Activated B cell treated with CpG ODN at 0.5 μM for 24 hours (primary cell): ENCODE data around the gene CFAP20DC. TPM values are rescaled to one million over a fixed set of nuclear protein-coding genes. Genes with fewer than 3 reads are reported as not detected.

ENCODE experiments used
- ATAC-seq: fragments of 200-7000 bp; cut with Tn5 transposase; one replicate; pipeline ENCODE4 v1.10.0; 2021; ENCODE audit warnings: low read depth, mild to moderate bottlenecking, moderate library complexity
- CTCF ChIA-PET: fragments of 350-600 bp; sonication (Branson Sonifier 250); formaldehyde crosslinking; loops from one replicate; lab custom pipeline; 2021; ENCODE audit warnings: antibody characterized with exemption; lab: Charles Lee
- POLR2A ChIA-PET: fragments of 350-600 bp; sonication (Branson Sonifier 250); formaldehyde crosslinking; loops from one replicate; lab custom pipeline; 2021; ENCODE audit warnings: antibody characterized with exemption; lab: Charles Lee
- DNase-seq: peaks from one replicate; pipeline ENCODE4 v3.0.0; 2022
- H3K27ac Mint-ChIP-seq: one replicate; pipeline ENCODE4 v1.8.0; 2020; ENCODE audit warnings: mixed read lengths
- H3K27me3 Mint-ChIP-seq: one replicate; pipeline ENCODE4 v1.8.0; 2021; ENCODE audit warnings: mixed read lengths
- H3K36me3 Mint-ChIP-seq: one replicate; pipeline ENCODE4 v1.8.0; 2021; ENCODE audit warnings: low read depth, mixed read lengths
- H3K4me1 Mint-ChIP-seq: one replicate; pipeline ENCODE4 v1.8.0; 2021; ENCODE audit warnings: mixed read lengths
- H3K4me3 Mint-ChIP-seq: one replicate; pipeline ENCODE4 v1.8.0; 2020; ENCODE audit warnings: mild to moderate bottlenecking, mixed read lengths
- H3K9me3 Mint-ChIP-seq: one replicate; pipeline ENCODE4 v1.8.0; 2020; ENCODE audit warnings: mixed read lengths
- intact Hi-C: fragments of 100-400 bp; cut with micrococcal nuclease; formaldehyde crosslinking; loops from one replicate; pipeline ENCODE4 v1.15.1; 2024
- total RNA-seq: library from RNA; stranded (reverse); gene quantifications from 2 replicates; pipeline ENCODE4 v1.2.3, GENCODE V29; 2022
- TF ChIP-seq, protein P1 (sequence below): fragments of 200-600 bp; IDR thresholded peaks from one replicate; pipeline ENCODE4 v1.8.0; 2022; ENCODE audit warnings: antibody characterized with exemption, mild to moderate bottlenecking

CFAP20DC gene
- total RNA-seq, 1 donor from 2014 or later: 1.6 TPM

DNA sequence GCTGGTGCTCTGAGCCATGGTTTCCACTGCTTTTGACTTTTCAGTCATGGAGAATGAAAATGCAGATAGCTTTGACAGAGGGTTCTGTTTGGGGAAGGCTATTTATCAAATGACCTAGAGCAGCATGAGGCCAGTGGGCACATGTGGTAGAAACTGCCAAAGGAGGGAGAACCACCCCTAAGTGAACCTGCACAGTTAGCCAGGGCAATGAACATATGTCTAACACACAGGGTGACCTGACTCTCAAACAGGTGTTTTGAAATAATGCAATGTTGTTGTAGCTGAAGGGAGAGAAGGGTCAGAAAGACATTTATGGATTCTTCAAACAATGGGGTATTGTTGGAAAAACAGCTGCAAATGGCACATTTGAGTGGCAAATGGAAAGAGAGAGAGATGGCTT is 208.9 kb downstream of the CFAP20DC start:
- POLR2A ChIA-PET: no interaction called here
- TF ChIP-seq, protein P1, sequence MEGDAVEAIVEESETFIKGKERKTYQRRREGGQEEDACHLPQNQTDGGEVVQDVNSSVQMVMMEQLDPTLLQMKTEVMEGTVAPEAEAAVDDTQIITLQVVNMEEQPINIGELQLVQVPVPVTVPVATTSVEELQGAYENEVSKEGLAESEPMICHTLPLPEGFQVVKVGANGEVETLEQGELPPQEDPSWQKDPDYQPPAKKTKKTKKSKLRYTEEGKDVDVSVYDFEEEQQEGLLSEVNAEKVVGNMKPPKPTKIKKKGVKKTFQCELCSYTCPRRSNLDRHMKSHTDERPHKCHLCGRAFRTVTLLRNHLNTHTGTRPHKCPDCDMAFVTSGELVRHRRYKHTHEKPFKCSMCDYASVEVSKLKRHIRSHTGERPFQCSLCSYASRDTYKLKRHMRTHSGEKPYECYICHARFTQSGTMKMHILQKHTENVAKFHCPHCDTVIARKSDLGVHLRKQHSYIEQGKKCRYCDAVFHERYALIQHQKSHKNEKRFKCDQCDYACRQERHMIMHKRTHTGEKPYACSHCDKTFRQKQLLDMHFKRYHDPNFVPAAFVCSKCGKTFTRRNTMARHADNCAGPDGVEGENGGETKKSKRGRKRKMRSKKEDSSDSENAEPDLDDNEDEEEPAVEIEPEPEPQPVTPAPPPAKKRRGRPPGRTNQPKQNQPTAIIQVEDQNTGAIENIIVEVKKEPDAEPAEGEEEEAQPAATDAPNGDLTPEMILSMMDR: no peak
- intact Hi-C loops: no loop called here
- H3K27me3 Mint-ChIP-seq: no peaks in the 10 kb centered on the region
- no peaks in the 10 kb centered on the region for H3K36me3 Mint-ChIP-seq
- CTCF ChIA-PET: no interaction called here
- no peaks in the 10 kb centered on the region for H3K9me3 Mint-ChIP-seq
- DNase-seq: no peak
- H3K27ac Mint-ChIP-seq: no peak overlapping the region
- H3K4me3 Mint-ChIP-seq: no peak overlapping the region
- no peak for ATAC-seq
- no peaks in the 10 kb centered on the region for H3K4me1 Mint-ChIP-seq

DNA sequence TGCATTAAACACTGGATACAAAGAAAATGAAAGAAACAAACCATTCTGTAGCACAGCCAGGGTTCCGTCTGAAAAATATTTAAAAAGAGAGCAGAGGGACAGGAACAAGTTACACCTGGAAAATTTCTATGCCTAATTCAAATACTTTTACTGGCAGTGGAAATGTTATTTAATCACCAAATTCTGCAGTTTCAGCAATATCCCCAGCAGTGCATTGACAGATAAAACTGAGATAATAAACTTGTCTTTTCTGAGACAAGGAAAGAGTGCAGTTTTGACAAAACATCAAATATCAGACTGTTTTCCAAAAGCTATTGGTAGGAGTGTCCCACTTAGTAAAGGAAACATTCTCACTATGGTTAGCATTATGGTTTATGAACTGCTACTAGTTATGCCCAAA is 209.9 kb downstream of the CFAP20DC start:
- ChIA-PET CTCF (no interaction called here), POLR2A (no interaction called here)
- Mint-ChIP-seq H3K9me3 (no peaks in the 10 kb centered on the region), H3K27ac (no peak overlapping the region), H3K36me3 (no peaks in the 10 kb centered on the region), H3K4me3 (no peak overlapping the region), H3K27me3 (no peaks in the 10 kb centered on the region), H3K4me1 (no peaks in the 10 kb centered on the region)
- no peak for ATAC-seq
- no peak for DNase-seq
- intact Hi-C loops: no loop called here
- TF ChIP-seq, protein P1: no peak

DNA sequence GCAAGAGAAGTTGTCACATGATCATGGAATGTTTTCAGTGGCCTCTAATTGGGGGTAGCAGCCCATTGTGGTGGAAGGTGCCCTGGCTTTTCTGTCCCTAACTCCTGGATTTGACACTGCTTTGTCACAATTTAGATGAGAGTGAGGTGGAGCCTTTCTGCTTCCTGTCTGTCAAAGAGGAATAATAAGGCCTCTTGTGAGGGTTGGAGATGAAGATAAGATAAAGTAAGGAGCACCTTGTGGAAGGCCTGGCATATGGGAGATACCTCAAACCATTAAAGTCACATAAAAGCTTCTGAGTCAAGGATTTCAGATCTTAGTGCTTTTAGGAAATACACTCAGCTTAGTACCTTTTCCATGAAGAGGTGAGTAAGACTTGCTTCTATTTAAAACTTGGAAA is 210.6 kb downstream of the CFAP20DC start:
- no peak for ATAC-seq
- Mint-ChIP-seq H3K9me3 (no peaks in the 10 kb centered on the region), H3K4me3 (no peak overlapping the region), H3K27me3 (no peaks in the 10 kb centered on the region), H3K27ac (no peak overlapping the region), H3K36me3 (no peaks in the 10 kb centered on the region), H3K4me1 (no peaks in the 10 kb centered on the region)
- intact Hi-C loops: no loop called here
- ChIA-PET CTCF (no interaction called here), POLR2A (interaction anchor here (0.5 kb wide), 1 partner anchor 11 kb away, joined by 4 read pairs; no protein-coding TSS in a partner anchor)
- TF ChIP-seq, protein P1: no peak
- DNase-seq: no peak

GRCh38 chr3:58837856-58838255 is 212.0 kb downstream of the CFAP20DC start:
- intact Hi-C loops: no loop called here
- H3K27ac Mint-ChIP-seq: no peak overlapping the region
- ChIA-PET POLR2A (no interaction called here), CTCF (interaction anchor here (1.3 kb wide), 1 partner anchor 10 kb away, joined by 5 read pairs; no protein-coding TSS in a partner anchor)
- H3K4me1 Mint-ChIP-seq: no peaks in the 10 kb centered on the region
- no peaks in the 10 kb centered on the region for H3K36me3 Mint-ChIP-seq
- ATAC-seq: no peak
- H3K9me3 Mint-ChIP-seq: no peaks in the 10 kb centered on the region
- no peak overlapping the region for H3K4me3 Mint-ChIP-seq
- DNase-seq: no peak
- no peaks in the 10 kb centered on the region for H3K27me3 Mint-ChIP-seq
- TF ChIP-seq, protein P1: no peak

DNA sequence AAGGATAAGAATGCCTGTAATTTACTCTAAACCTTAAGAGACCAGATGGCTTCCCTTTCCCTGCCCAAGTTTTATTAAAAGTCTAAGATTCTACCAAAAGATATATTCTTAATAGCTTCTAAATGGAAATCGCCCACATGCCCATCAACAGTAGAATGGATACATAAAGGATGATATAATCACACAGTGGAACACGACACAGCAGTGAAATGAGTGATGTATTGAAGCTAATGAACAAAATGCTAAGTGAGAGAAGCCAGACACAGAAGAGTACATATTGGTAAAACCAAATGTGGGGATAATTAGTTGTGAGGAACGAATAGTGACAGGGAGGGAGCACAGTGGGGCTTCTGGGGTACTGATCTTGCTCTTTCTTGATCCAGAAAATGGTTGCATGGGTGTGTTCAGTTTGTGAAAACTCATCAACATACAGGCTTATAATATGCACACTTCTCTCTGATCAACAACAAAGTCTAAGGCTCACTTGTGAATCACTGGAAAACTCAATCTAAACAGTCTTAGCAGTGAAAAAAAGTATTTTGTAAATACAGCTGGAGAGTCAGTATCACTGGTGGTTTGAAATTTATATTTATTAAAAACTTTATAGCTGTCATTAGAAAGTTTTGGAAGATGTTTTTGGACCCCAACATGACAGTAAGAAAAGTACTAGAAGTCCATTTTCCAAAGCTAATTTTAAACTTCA is 212.5 kb downstream of the CFAP20DC start:
- TF ChIP-seq, protein P1: no peak
- Mint-ChIP-seq H3K4me3 (no peak overlapping the region), H3K27ac (no peak overlapping the region), H3K36me3 (no peaks in the 10 kb centered on the region), H3K27me3 (no peaks in the 10 kb centered on the region), H3K4me1 (no peaks in the 10 kb centered on the region), H3K9me3 (no peaks in the 10 kb centered on the region)
- no peak for ATAC-seq
- ChIA-PET CTCF (interaction anchor here (1.1 to 1.3 kb wide), 2 partner anchors 10 to 13 kb away, joined by 4 to 5 read pairs; no protein-coding TSS in a partner anchor), POLR2A (no interaction called here)
- intact Hi-C loops: no loop called here
- DNase-seq: no peak
